Heart left ventricle (tissue), 16 donors: ENCODE data around the gene STK26. TPM values are rescaled to one million over a fixed set of nuclear protein-coding genes. Genes with fewer than 3 reads are reported as not detected.

Source experiments
- ATAC-seq, 4 donors: fragments of 200-7000 bp; cut with Tn5 transposase; one replicate each; pipeline ENCODE4 v1.9.1; 2020 to 2022; ENCODE audit warnings: moderate library complexity in 4 of 4, mild to moderate bottlenecking in 3 of 4, moderate number of reproducible peaks in 1 of 4
- DNase-seq, 5 donors: peaks; one replicate each; pipeline ENCODE4 v3.0.0-alpha.2; 2020
- H3K27ac ChIP-seq, 12 donors: fragments of 200-600 bp; sonication (generic) in 4 of 12; one replicate each; pipeline versions ENCODE4 v1.5.0 to v1.8.0; 2016 to 2022; ENCODE audit warnings: mild to moderate bottlenecking in 2 of 12
- H3K27me3 ChIP-seq, 9 donors: fragments of 200-600 bp; sonication (generic) in 2 of 9; one replicate each; pipeline versions ENCODE4 v1.5.1 to v1.8.0; 2016 to 2022; ENCODE audit warnings: mild to moderate bottlenecking in 3 of 9
- H3K36me3 ChIP-seq, 9 donors: fragments of 200-600 bp; sonication (generic) in 2 of 9; one replicate each; pipeline versions ENCODE4 v1.5.0 to v1.8.0; 2018 to 2022; ENCODE audit warnings: mild to moderate bottlenecking in 2 of 9
- H3K4me1 ChIP-seq, 12 donors: fragments of 200-600 bp; sonication (generic) in 4 of 12; one replicate each; pipeline versions ENCODE4 v1.5.0 to v1.8.0; 2016 to 2022; ENCODE audit warnings: mild to moderate bottlenecking in 3 of 12
- H3K4me3 ChIP-seq, 12 donors: fragments of 200-600 bp; sonication (generic) in 4 of 12; one replicate each; pipeline versions ENCODE4 v1.5.0 to v1.8.0; 2017 to 2022; ENCODE audit warnings: mild to moderate bottlenecking in 9 of 12, moderate library complexity in 4 of 12
- H3K9me3 ChIP-seq, 12 donors: fragments of 200-600 bp; sonication (generic) in 4 of 12; one replicate each; pipeline versions ENCODE4 v1.5.0 to v1.8.0; 2016 to 2022; ENCODE audit warnings: mild to moderate bottlenecking in 1 of 12
- CTCF ChIP-seq, 12 donors: fragments of 200-600 bp; sonication (generic) in 4 of 12; IDR thresholded peaks; one replicate each; pipeline versions ENCODE4 v1.5.0 to v1.8.0; 2018 to 2022; ENCODE audit warnings: antibody characterized with exemption in 12 of 12, mild to moderate bottlenecking in 5 of 12
- POLR2A ChIP-seq, 2 donors: fragments of 450-650 bp; IDR thresholded peaks; one replicate each; pipeline ENCODE4 v1.6.1; 2017; ENCODE audit warnings: antibody characterized with exemption in 2 of 2, mild to moderate bottlenecking in 2 of 2, moderate library complexity in 2 of 2
- WGBS, 4 donors: extraction: QIAGEN DNeasy Blood & Tissue Kit in 2 of 4; methylation state at CpG; one replicate each; pipeline versions ENCODE4 v1.1.5 to v1.1.7; 2013 to 2018; 5-methylcytosine and 5-hydroxymethylcytosine counted together
- intact Hi-C, 10 donors: fragments of 100-400 bp; cut with DNase I; formaldehyde crosslinking; loops; one replicate each; pipeline versions ENCODE4 v1.11.1 to v1.14.2; 2022
- polyA plus RNA-seq, 2 donors: library from polyadenylated mRNA; stranded (reverse); fragments of 200-250 nt; gene quantifications; one replicate each; pipeline ENCODE4 v1.2.3, GENCODE V29; 2013
- total RNA-seq, 9 donors: library from RNA; depleted of rRNA in 2 of 9; stranded (reverse); fragments of >200 nt in 2 of 9; fragmentation: NEBNext Ultra II Directional in 3 of 9; extraction: Animal tissue kit (Norgen Biotek cat#: 25700) in 3 of 9; gene quantifications; one replicate each; pipeline versions ENCODE4 v1.1.0 to v1.2.4, GENCODE V29; 2016 to 2023
- donor health status: ischemic (EF 13 %, LVEDD 7.1; RV severe dilation, severe dysfunction).
- donor health status: healthy with polysubstance abuse.
- donor health status: DM: no; HTN: yes; CAD: no.
- donor health status: DM: no; HTN: no; CAD: no.
- donor health status: ischemic (EF 25% LVEDD 6.9; RV normal size, moderate dysfunction).
- donor health status: ischemic (EF 25% LVEDD 5.7; RV mildly dilated, moderate dysfunction).
- donor health status: healthy.
- donor health status: DM: yes; HTN: yes; CAD: no.
- donor health status: ischemic (EF 35%, LVEDD 5.7; RV mildly dilated, moderate dysfunction).
- donor health status: nonischemic (EF 11% LVEDD 7.7; RV severe dilation, severe dysfunction).
- donor health status: DM: yes; HTN: yes; CAD: no.
- donor health status: PGD.
- donor health status: ischemic (EF 29% LVEDD 5.4; RV normal size, mild dysfunction).
- donor health status: nonischemic (EF 23%, LVEDD 6.1; RV moderate dilation, normal function).

The STK26 gene
- total and polyA plus RNA-seq, 11 donors = 0.43 to 4.9 (median 1.1) TPM

DNA sequence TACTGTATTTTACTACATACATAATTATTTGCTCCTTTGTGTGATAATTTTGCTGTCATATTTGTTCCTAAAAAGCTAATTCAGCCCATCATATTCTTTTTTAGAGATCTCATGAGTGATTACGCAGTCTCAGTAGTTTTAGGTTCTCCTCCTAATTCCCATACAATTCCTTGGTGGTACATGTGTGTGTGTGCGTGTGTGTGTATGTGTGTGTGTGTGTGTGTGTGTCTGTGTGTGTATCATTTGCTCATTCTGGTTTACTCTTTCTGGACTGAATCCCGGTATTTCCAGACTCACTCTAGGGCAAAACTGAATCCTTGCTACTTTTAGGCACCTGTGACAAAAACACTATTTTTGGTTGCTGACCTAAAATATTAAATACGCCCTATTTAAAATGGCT, 34.9 kb downstream of the STK26 start:
- ATAC-seq = no peak
- WGBS, 4 donors = 85 to 96% (median 93%) methylated on average over 4 of the region's 4 CpGs
- peaks cover 0 to 27% (median 0%) of the 10 kb centered on the region in 9 donors for H3K27me3 ChIP-seq

DNA sequence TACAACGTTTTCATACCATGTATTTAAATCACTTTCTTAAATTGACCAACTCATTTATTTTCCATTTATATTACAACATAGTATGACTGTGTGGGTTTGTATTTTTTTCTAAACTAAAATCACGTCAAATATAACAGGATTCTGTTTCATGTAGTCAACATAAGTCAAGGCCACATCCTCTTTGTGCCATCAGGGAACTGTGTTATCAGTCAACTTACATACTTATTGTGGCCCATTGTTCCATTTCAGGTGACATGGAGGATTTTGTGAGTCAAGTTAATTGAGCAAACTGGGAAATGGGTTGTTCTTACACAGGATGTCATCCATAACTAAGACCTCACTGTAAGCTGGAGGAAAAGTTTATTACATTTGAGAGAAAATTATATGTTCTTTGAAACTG, 35.9 kb downstream of the STK26 start:
- Histone ChIP-seq H3K9me3 (no peaks in the 10 kb centered on the region), H3K27ac (no peak overlapping the region), H3K36me3 (no peaks in the 10 kb centered on the region), H3K4me3 (no peak overlapping the region), H3K27me3 (peaks cover 0 to 27% (median 0%) of the 10 kb centered on the region in 9 donors), H3K4me1 (no peaks in the 10 kb centered on the region)
- TF ChIP-seq CTCF (IDR thresholded peaks at IDR 0.05) (no peak), POLR2A (IDR thresholded peaks at IDR 0.05) (no peak)
- intact Hi-C loops = no loop called here
- no peak for DNase-seq
- 56 to 91% (median 74%) methylated on average over 2 of the region's 2 CpGs for WGBS, 4 donors
- no peak for ATAC-seq

More for the DNA sequence above, 34.9 kb downstream of the STK26 start:
- no peaks in the 10 kb centered on the region for H3K9me3 ChIP-seq
- H3K4me1 ChIP-seq = no peaks in the 10 kb centered on the region
- no peak overlapping the region for H3K27ac ChIP-seq
- no peak for DNase-seq
- TF ChIP-seq POLR2A (IDR thresholded peaks at IDR 0.05) = no peak
- TF ChIP-seq CTCF (IDR thresholded peaks at IDR 0.05) = no peak
- intact Hi-C loops = no loop called here
- H3K4me3 ChIP-seq = no peak overlapping the region
- H3K36me3 ChIP-seq = no peaks in the 10 kb centered on the region

DNA sequence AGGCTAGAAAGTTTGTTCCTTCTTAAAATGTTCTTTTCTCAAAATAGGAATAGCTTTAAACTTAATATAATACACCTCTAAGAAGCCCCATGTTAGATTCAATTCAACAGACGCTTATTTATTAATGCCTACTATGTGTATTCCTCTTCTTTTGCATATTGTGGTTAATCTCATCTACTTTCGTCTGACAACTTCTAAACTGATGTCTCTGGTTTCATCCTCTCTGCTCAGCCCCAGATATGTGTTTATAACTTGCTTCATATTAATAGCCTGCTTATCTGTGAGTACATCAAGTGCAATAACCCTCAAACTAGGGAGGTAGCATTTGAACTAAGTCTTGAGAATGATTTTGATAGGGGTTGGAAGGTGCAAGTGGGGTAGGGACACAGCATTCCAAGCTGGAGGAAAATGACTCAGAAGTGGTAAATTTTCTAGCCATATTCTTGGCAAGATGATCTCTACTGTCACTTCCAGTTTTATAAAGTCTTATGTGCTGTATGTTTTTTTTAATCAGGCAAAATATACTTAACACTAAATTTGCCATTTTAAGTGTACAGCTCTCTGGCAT, 37.0 kb downstream of the STK26 start:
- ATAC-seq = no peak
- DNase-seq = no peak
- WGBS, 4 donors = 70 to 95% (median 83%) methylated on average over 2 of the region's 2 CpGs
- Histone ChIP-seq H3K27ac (no peak overlapping the region), H3K4me3 (no peak overlapping the region), H3K36me3 (no peaks in the 10 kb centered on the region), H3K9me3 (no peaks in the 10 kb centered on the region), H3K27me3 (peaks cover 0 to 24% (median 0%) of the 10 kb centered on the region in 9 donors), H3K4me1 (no peaks in the 10 kb centered on the region)
- no peak for TF ChIP-seq CTCF (IDR thresholded peaks at IDR 0.05)
- TF ChIP-seq POLR2A (IDR thresholded peaks at IDR 0.05) = no peak
- intact Hi-C loops = loop anchor here in 2 of 10 donors (10.0 kb wide), 1 partner anchor 215 kb away; no protein-coding TSS in a partner anchor

DNA sequence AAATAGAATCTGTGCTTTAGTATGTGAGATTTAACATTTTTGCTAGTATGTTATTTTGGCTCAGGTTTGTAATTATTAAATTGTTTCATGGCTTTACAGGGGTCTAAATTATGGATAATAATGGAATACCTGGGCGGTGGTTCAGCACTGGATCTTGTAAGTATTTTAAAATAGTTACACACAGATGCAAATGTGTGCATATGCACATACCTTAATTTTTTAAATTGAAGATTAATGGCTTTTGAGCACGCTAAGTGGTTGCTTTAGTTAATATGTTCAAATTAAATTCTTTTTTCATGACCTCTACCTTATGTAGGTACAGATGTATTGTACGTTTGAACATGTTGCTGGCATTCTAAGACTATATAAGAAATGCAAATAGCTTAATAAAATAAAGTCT, 40.2 kb downstream of the STK26 start:
- Histone ChIP-seq H3K9me3 (no peaks in the 10 kb centered on the region), H3K36me3 (no peaks in the 10 kb centered on the region), H3K4me1 (no peaks in the 10 kb centered on the region), H3K27me3 (peaks cover 0 to 11% (median 0%) of the 10 kb centered on the region in 9 donors), H3K4me3 (no peak overlapping the region), H3K27ac (no peak overlapping the region)
- TF ChIP-seq CTCF (IDR thresholded peaks at IDR 0.05) (no peak), POLR2A (IDR thresholded peaks at IDR 0.05) (no peak)
- DNase-seq = no peak
- intact Hi-C loops = loop anchor here in 2 of 10 donors (10.0 kb wide), 1 partner anchor 219 kb away; no protein-coding TSS in a partner anchor
- ATAC-seq = no peak
- 62 to 97% (median 84%) methylated on average over 3 of the region's 3 CpGs for WGBS, 4 donors
